Erythroblast (primary cell): Measurements from ENCODE around the gene ASTL.

ENCODE experiments used
- GATA1 ChIP-seq: IDR thresholded peaks from 2 replicates; pipeline ENCODE4 v1.6.1; 2011; ENCODE audit warnings: low read depth, mild to moderate bottlenecking, control low read depth, low read length, moderate library complexity
- POLR2A ChIP-seq: IDR thresholded peaks from 2 replicates; pipeline ENCODE4 v1.6.1; 2011; ENCODE audit warnings: mild to moderate bottlenecking, low read length

GRCh38 chr2:96161898-96162297 lies 23.6 kb upstream of the ASTL start:
- TF ChIP-seq POLR2A = no peak
- TF ChIP-seq GATA1 = no peak
